Stimulated activated CD8-positive, alpha-beta memory T cell treated with anti-CD3 and anti-CD28 coated beads, Interleukin-7, amount 100 ng/mL, for 24 hours (primary cell): ENCODE data around the gene NRL.

Experiments used
- DNase-seq: peaks from one replicate; pipeline ENCODE4 v3.0.0-alpha.2; 2020; ENCODE audit warnings: low read depth

The NRL gene

GRCh38 chr14:24065408-24065807, 49.3 kb downstream of the NRL start:
- DNase-seq, result no peak

GRCh38 chr14:24064856-24065255, 49.9 kb downstream of the NRL start:
- DNase-seq, result no peak

- no peak for DNase-seq
Measured at GRCh38 chr14:24064091-24064795, 50.5 kb downstream of the NRL start.

GRCh38 chr14:24063263-24063836, 51.4 kb downstream of the NRL start:
- DNase-seq, result no peak

- no peak for DNase-seq
Measured at GRCh38 chr14:24062216-24062980, 52.4 kb downstream of the NRL start.

GRCh38 chr14:24060984-24061913, 53.5 kb downstream of the NRL start:
- no peak for DNase-seq

- DNase-seq, result no peak
Measured at GRCh38 chr14:24060443-24060842, 54.3 kb downstream of the NRL start.

GRCh38 chr14:24059841-24060388, 54.8 kb downstream of the NRL start:
- no peak for DNase-seq

GRCh38 chr14:24058951-24059475, 55.7 kb downstream of the NRL start:
- no peak for DNase-seq

- DNase-seq, result no peak
Measured at GRCh38 chr14:24058260-24058950, 56.3 kb downstream of the NRL start.

GRCh38 chr14:24057867-24058259, 56.9 kb downstream of the NRL start:
- no peak for DNase-seq

GRCh38 chr14:24057271-24057670, 57.5 kb downstream of the NRL start:
- no peak for DNase-seq

GRCh38 chr14:24056800-24057184, 58.0 kb downstream of the NRL start:
- DNase-seq, result no peak

GRCh38 chr14:24055971-24056799, 58.6 kb downstream of the NRL start:
- no peak for DNase-seq

- DNase-seq, result no peak
Measured at GRCh38 chr14:24054646-24055045, 60.1 kb downstream of the NRL start.

GRCh38 chr14:24054324-24054641, 60.5 kb downstream of the NRL start:
- no peak for DNase-seq

- no peak for DNase-seq
Measured at GRCh38 chr14:24053548-24054323, 61.0 kb downstream of the NRL start.

- DNase-seq, result peak; percentile 43
Measured at GRCh38 chr14:24052656-24053547, 61.8 kb downstream of the NRL start.
